GM19239 (cell line): ENCODE results near the gene ANKRD62.

Experiments
- DNase-seq: peaks from one replicate; pipeline ENCODE4 v3.0.0; 2011; ENCODE audit warnings: low spot score; ENCODE audit not compliant: insufficient read length
- FAIRE-seq: peaks from 2 replicates; lab custom pipeline; 2011; peaks lifted over from hg19 to GRCh38; lab: Jason Lieb, UNC

ANKRD62 gene

GRCh38 chr18:12093520-12094257 lies at the start of gene ANKRD62:
Gene ANKRD62 (plus strand): TSS chr18:12093843. CDS start chr18:12094018, 175 bp downstream.
- DNase-seq, result no peak
- FAIRE-seq, result no peak

- FAIRE-seq, result no peak
- DNase-seq, result no peak
These were observed 49.1 kb upstream of the ANKRD62 start for GRCh38 chr18:12044591-12044990.

- FAIRE-seq, result no peak
These were observed 47.4 kb upstream of the ANKRD62 start for GRCh38 chr18:12046046-12046750.

GRCh38 chr18:12046751-12047335 lies 46.8 kb upstream of the ANKRD62 start:
- DNase-seq, result no peak
- FAIRE-seq, result no peak

More at GRCh38 chr18:12046046-12046750, 47.4 kb upstream of the ANKRD62 start:
- no peak for DNase-seq

- DNase-seq (no peak), FAIRE-seq (no peak)
These were observed 45.4 kb upstream of the ANKRD62 start for GRCh38 chr18:12048010-12048826.

GRCh38 chr18:12048827-12049175 lies 44.8 kb upstream of the ANKRD62 start:
- DNase-seq, result no peak
- FAIRE-seq, result no peak

- DNase-seq (no peak), FAIRE-seq (peak; percentile 95)
These were observed 43.4 kb upstream of the ANKRD62 start for GRCh38 chr18:12049978-12050811.

- no peak for FAIRE-seq
These were observed 40.8 kb upstream of the ANKRD62 start for GRCh38 chr18:12052866-12053265.

GRCh38 chr18:12053289-12053688 lies 40.4 kb upstream of the ANKRD62 start:
- DNase-seq (no peak), FAIRE-seq (peak; percentile 89)

More at GRCh38 chr18:12052866-12053265, 40.8 kb upstream of the ANKRD62 start:
- no peak for DNase-seq

- DNase-seq (no peak), FAIRE-seq (no peak)
These were observed 37.4 kb upstream of the ANKRD62 start for GRCh38 chr18:12056034-12056883.

- DNase-seq (no peak), FAIRE-seq (no peak)
These were observed 36.7 kb upstream of the ANKRD62 start for GRCh38 chr18:12056884-12057402.

GRCh38 chr18:12057419-12058039 lies 36.1 kb upstream of the ANKRD62 start:
- no peak for DNase-seq
- no peak for FAIRE-seq

GRCh38 chr18:12059334-12060181 lies 34.1 kb upstream of the ANKRD62 start:
- DNase-seq, result no peak

GRCh38 chr18:12060182-12060870 lies 33.3 kb upstream of the ANKRD62 start:
- FAIRE-seq (no peak), DNase-seq (no peak)

More at GRCh38 chr18:12059334-12060181, 34.1 kb upstream of the ANKRD62 start:
- FAIRE-seq, result no peak

- DNase-seq (no peak), FAIRE-seq (no peak)
These were observed 32.0 kb upstream of the ANKRD62 start for GRCh38 chr18:12061685-12062084.

GRCh38 chr18:12062974-12063373 lies 30.7 kb upstream of the ANKRD62 start:
- DNase-seq (no peak), FAIRE-seq (no peak)
